HG03280 (cell line): ENCODE measurements around the gene APAF1.
"Not testable (repeated sequence)": the region's sequence is repeated elsewhere in the genome, so short reads cannot be mapped to it uniquely, and the experiment has no call there.

Experiments used
- ATAC-seq: cut with Tn5 transposase; IDR thresholded peaks from one replicate; pipeline ENCODE4 v1.9.1; 2021; ENCODE audit warnings: mild to moderate bottlenecking, moderate library complexity; ENCODE audit not compliant: unreplicated experiment

Gene APAF1, protein sequence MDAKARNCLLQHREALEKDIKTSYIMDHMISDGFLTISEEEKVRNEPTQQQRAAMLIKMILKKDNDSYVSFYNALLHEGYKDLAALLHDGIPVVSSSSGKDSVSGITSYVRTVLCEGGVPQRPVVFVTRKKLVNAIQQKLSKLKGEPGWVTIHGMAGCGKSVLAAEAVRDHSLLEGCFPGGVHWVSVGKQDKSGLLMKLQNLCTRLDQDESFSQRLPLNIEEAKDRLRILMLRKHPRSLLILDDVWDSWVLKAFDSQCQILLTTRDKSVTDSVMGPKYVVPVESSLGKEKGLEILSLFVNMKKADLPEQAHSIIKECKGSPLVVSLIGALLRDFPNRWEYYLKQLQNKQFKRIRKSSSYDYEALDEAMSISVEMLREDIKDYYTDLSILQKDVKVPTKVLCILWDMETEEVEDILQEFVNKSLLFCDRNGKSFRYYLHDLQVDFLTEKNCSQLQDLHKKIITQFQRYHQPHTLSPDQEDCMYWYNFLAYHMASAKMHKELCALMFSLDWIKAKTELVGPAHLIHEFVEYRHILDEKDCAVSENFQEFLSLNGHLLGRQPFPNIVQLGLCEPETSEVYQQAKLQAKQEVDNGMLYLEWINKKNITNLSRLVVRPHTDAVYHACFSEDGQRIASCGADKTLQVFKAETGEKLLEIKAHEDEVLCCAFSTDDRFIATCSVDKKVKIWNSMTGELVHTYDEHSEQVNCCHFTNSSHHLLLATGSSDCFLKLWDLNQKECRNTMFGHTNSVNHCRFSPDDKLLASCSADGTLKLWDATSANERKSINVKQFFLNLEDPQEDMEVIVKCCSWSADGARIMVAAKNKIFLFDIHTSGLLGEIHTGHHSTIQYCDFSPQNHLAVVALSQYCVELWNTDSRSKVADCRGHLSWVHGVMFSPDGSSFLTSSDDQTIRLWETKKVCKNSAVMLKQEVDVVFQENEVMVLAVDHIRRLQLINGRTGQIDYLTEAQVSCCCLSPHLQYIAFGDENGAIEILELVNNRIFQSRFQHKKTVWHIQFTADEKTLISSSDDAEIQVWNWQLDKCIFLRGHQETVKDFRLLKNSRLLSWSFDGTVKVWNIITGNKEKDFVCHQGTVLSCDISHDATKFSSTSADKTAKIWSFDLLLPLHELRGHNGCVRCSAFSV (N-terminal part only)

DNA sequence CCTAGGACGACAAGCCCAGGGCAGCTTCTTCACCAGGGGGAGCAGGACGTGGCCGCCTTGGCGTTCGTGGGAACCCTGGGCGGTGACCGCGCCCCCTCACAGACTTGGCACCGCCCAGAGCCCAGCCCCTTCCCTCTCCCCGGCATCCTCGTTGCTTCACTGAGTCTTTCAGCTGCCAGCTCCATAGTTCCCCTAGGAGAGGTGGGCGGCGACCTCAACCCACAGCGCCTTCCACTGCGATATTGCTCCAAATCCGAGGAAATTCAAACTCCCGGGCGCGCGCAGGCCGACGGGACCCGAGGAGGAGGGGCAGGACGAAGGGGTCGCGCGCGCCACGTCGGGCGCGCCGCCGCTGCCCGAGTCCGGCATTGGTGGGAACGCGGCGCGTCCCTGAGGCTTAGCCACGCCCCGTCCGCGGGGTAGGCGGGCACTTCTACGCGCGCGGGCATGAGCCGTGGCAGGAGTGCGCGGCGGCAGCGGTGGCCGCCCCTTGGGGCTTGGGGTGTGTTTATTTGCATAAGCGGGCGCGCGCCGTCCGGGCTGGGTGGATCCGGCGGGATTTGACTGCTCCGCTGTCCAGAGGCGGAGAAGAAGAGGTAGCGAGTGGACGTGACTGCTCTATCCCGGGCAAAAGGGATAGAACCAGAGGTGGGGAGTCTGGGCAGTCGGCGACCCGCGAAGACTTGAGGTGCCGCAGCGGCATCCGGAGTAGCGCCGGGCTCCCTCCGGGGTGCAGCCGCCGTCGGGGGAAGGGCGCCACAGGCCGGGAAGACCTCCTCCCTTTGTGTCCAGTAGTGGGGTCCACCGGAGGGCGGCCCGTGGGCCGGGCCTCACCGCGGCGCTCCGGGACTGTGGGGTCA lies at the start of gene APAF1, which contains the start of gene IKBIP:
Gene APAF1 (plus strand): TSS at position 579 of the 860 bp plus-strand sequence. CDS start 3,070 bp downstream, outside the sequence.
Gene IKBIP (minus strand): TSS at position 77 of the 860 bp plus-strand sequence. CDS start 87 bp downstream, outside the sequence.
- ATAC-seq, result peak; percentile 90

DNA sequence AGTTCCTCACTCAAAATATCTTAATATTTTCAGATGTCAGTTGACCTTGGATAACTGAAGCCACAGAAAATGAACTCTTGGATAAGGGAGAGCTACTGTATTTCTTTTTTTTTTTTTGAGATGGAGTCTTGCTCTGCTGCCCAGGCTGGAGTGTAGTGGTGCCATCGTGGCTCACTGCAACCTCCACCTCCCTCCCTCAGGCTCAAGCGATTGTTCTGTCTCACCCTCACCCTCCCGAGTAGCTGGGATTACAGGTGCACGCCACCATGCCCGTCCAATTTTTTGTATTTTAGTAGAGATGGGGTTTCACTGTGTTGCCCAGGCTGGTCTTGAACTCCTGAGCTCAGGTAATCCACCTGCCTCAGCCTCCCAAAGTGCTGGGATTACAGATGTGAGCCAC lies 47.8 kb upstream of the APAF1 start:
- not testable (repeated sequence) for ATAC-seq

- no peak for ATAC-seq
These were observed 43.2 kb upstream of the APAF1 start for GRCh38 chr12:98601924-98602323.

GRCh38 chr12:98606359-98606988 lies 38.6 kb upstream of the APAF1 start:
- ATAC-seq, result no peak

DNA sequence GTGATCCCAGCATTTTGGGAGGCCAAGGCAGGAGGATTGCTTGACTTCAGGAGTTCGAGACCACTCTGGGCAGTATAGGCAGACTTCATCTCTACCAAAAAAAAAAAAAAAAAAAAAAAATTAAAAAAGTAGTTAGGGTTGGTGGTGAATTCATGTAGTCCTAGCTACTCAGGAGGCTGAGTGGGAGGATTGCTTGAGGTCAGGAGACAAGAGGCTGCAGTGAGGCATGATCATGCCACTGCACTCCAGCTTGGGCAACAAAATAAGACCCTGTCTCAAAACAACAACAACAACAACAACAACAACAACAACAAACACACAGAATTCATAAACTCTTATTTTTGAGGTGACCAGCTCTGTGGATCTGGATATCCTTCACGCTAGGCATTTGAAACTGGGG lies 34.5 kb upstream of the APAF1 start:
- ATAC-seq, result no peak

DNA sequence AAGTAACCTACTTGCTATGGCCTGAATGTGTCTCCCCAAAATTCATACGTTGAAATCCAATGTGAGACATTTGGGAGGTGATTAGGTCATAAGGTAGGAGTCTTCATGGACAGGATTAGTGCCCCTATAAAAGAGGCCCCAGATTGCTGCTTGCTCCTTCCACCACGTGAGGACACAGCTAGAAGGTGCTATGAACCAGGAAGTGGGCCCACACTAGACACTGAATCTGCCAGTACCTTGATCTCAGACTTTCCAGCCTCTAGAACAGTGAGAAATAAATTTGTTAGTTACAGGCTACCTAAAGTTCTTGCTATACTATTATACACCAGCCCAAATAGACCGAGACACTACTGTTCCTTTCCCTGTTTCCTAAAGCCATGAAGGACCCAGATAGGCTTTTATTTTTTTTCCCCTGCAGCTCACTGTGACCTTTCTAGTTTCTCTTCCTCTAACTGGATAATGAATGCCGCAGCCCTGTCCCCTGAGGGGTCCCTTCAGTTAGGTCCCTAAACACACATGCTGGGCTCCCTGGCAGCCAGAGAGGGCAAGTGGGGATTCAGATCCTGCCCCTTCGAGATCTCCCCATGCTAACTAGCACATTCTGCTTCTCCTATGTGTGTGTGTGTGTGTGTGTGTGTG lies 32.3 kb upstream of the APAF1 start:
- ATAC-seq, result peak; percentile 86

GRCh38 chr12:98618952-98619351 lies 26.1 kb upstream of the APAF1 start:
- ATAC-seq, result no peak

GRCh38 chr12:98635657-98636323 lies 9.3 kb upstream of the APAF1 start:
- peak; percentile 62 for ATAC-seq

DNA sequence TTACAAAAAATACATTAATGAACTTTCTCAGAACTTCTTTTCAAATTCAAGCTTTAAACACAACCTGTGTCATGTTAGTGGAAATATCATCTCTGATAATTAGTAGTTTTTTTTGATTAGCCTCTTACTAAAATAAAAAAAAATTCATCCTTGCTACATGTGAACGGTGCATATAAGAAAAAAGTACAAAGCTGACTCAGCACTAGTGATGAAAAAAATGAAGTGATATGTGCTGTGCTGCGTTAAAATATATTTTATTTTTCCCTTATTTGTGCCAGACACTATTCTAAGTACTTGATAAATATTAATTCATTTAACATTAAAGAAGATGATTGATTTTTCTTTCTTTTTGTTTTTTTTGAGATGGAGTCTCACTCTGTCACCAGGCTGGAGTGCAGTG lies 8.0 kb upstream of the APAF1 start:
- ATAC-seq, result no peak

DNA sequence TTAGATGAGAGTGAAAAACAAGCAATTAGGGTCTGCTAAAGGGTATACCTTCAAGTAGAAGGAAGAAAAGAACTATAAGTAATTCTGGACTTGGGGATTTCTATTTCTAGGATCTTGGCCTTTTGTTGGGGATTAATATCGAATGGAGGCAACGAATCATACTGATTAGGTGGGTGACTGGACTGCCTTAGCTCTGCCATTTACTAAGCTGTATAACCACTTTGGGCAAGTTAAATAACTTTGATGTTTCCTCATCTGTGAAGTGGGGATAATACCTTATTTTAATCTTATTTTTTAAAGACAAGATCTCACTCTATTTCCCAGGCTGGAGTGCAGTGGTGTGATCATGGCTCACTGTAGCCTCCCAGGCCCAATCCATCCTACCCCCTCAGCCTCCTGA lies 7.1 kb upstream of the APAF1 start:
- no peak for ATAC-seq

- ATAC-seq, result no peak
These were observed 5.6 kb upstream of the APAF1 start for GRCh38 chr12:98639491-98639890.

DNA sequence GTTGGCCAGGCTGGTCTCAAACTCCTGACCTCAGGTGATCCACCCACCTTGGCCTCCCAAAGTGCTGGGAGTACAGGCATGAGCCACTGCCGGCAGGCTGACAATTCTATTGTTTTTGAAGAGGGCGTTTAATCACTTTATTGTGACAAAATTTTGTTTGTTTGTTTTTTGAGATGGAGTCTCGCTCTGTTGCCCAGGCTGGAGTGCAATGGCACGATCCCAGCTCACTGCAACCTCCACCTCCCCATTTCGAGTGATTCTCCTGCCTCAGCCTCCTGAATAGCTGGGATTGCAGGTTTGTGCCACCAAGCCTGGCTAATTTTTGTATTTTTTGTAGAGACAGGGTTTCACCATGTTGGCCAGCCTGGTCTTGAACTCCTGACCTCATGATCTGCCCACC lies 2.3 kb upstream of the APAF1 start:
- not testable (repeated sequence) for ATAC-seq

DNA sequence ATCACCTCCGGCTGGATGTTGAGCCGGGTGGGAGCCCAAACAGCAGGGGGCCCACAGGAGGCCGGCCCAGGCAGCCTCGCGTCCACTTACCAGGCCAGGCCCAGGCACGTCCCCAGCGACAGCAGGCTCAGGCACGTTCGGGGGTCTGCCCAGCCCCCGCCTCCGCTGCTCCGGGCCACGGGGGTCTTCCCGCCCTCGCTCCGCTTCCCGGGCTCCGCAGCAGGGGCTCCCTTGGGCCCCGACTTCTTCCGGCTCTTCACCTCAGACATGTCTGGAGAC lies 718 bp upstream of the APAF1 start:
- peak; percentile 8 for ATAC-seq

- ATAC-seq, result no peak
These were observed 530 bp downstream of the APAF1 start for GRCh38 chr12:98645572-98646067.

GRCh38 chr12:98646294-98647090 lies 1.4 kb downstream of the APAF1 start:
- no peak for ATAC-seq

DNA sequence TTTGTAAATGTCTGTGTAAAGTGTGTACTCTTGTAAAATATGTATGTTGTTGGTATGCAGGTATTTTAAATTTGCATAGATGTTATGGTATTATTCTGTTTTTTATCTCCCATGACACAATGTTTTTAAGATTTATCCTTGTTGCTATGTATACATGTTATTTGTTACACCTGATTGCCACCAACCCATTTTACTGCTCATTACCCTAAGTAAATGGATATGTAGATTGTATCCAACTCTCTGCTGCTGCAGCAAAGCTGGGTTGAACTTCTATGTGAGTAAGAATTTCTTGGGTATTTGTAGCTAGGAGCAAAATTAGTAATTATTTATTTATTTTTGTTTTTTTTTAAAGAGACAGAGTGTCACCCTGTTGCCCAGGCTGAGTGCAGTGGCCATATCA lies 6.2 kb downstream of the APAF1 start:
- ATAC-seq, result no peak

DNA sequence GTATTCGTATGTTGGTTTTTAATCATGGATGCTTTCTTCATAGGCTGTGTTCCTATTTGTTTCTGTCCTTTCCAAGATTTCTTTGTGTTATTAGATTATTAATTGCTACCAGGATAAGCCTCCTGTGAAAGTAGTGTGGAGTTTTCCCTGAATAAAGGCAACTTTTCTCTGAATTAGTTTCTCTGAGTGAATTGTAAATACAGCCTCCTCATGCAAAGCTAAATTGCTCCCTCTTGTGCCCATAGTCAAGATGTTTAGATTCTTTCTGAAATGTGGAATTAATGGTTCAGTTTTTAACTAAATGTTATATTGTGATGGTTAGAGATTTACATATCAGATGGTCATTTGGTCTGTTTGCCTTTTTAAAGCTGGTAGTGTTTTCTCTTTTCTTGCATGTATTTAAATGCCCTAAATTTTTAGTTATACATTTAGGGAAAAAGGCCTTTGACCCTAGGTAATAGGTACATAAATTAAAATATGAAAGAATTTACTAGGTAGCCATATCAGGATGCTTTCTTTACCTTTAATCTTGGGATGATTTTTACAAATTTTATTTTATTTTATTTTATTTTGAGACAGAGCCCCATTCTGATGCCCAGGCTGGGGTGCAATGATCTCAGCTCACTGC lies 8.9 kb downstream of the APAF1 start:
- ATAC-seq, result no peak
